Liver (tissue), 9 donors: ENCODE results near the gene THSD4. TPM values are rescaled to one million over a fixed set of nuclear protein-coding genes. Genes with fewer than 3 reads are reported as not detected.

ENCODE experiments used
- DNase-seq: peaks from one replicate; pipeline ENCODE4 v3.0.0-alpha.2; 2017; ENCODE audit warnings: low spot score
- H3K27ac ChIP-seq, 2 donors: one replicate each; pipeline ENCODE4 v1.7.0; 2013; ENCODE audit warnings: inconsistent platforms in 2 of 2, low read length in 2 of 2, control low read depth in 1 of 2, low read depth in 1 of 2, mild to moderate bottlenecking in 1 of 2
- H3K27me3 ChIP-seq, 4 donors: one replicate each; pipeline versions ENCODE4 v1.6.1 to v1.7.0; 2013; ENCODE audit warnings: low read length in 3 of 4, inconsistent platforms in 1 of 4, mild to moderate bottlenecking in 1 of 4, moderate library complexity in 1 of 4; ENCODE audit not compliant: control insufficient read depth in 4 of 4, insufficient read depth in 4 of 4
- H3K36me3 ChIP-seq, 4 donors: one replicate each; pipeline versions ENCODE4 v1.6.1 to v1.7.0; 2013; ENCODE audit warnings: low read length in 3 of 4, mild to moderate bottlenecking in 3 of 4, low read depth in 1 of 4, moderate library complexity in 1 of 4; ENCODE audit not compliant: control insufficient read depth in 4 of 4, insufficient read depth in 3 of 4
- H3K4me1 ChIP-seq, 4 donors: one replicate each; pipeline versions ENCODE4 v1.6.1 to v1.7.0; 2013; ENCODE audit warnings: low read length in 3 of 4, mild to moderate bottlenecking in 3 of 4, moderate library complexity in 1 of 4; ENCODE audit not compliant: control insufficient read depth in 4 of 4, insufficient read depth in 4 of 4
- H3K4me3 ChIP-seq, 3 donors: one replicate each; pipeline versions ENCODE4 v1.6.1 to v1.7.0; 2013; ENCODE audit warnings: low read length in 3 of 3, control low read depth in 1 of 3, low read depth in 1 of 3, mild to moderate bottlenecking in 1 of 3
- H3K9ac ChIP-seq, 2 donors: one replicate each; pipeline ENCODE4 v1.7.0; 2013; ENCODE audit warnings: low read length in 2 of 2, mild to moderate bottlenecking in 2 of 2, moderate library complexity in 2 of 2, control low read depth in 1 of 2, low read depth in 1 of 2
- H3K9me3 ChIP-seq, 4 donors: one replicate each; pipeline versions ENCODE4 v1.6.1 to v1.7.0; 2013; ENCODE audit warnings: low read length in 3 of 4; ENCODE audit not compliant: control insufficient read depth in 4 of 4
- EGR1 ChIP-seq, 2 donors: IDR thresholded peaks; 2 replicates each; pipeline ENCODE4 v1.6.1; 2016 to 2018; ENCODE audit warnings: antibody characterized with exemption in 2 of 2, low read depth in 2 of 2
- FOXA1 ChIP-seq: IDR thresholded peaks from 2 replicates; pipeline ENCODE4 v1.6.1; 2016; ENCODE audit warnings: antibody characterized with exemption
- FOXA2 ChIP-seq: IDR thresholded peaks from 2 replicates; pipeline ENCODE4 v1.6.1; 2016; ENCODE audit warnings: antibody characterized with exemption
- GABPA ChIP-seq, 2 donors: IDR thresholded peaks in 1 of 2; conservative IDR thresholded peaks in 1 of 2; 2 replicates each; pipeline ENCODE4 v1.6.1; 2016; ENCODE audit warnings: antibody characterized with exemption in 2 of 2, mild to moderate bottlenecking in 1 of 2, moderate library complexity in 1 of 2
- HNF4A ChIP-seq, 2 donors: conservative IDR thresholded peaks; 2 replicates each; pipeline ENCODE4 v1.6.1; 2016; ENCODE audit warnings: antibody characterized with exemption in 2 of 2, mild to moderate bottlenecking in 2 of 2
- HNF4G ChIP-seq: IDR thresholded peaks from 2 replicates; pipeline ENCODE4 v1.6.1; 2016; ENCODE audit warnings: antibody characterized with exemption
- JUND ChIP-seq, 2 donors: IDR thresholded peaks; 2 replicates each; pipeline ENCODE4 v1.6.1; 2016; ENCODE audit warnings: antibody characterized with exemption in 2 of 2
- MAX ChIP-seq: IDR thresholded peaks from 2 replicates; pipeline ENCODE4 v1.6.1; 2016; ENCODE audit warnings: antibody characterized with exemption
- NR2F2 ChIP-seq: IDR thresholded peaks from 2 replicates; pipeline ENCODE4 v1.6.1; 2016; ENCODE audit warnings: antibody characterized with exemption
- RAD21 ChIP-seq, 2 donors: IDR thresholded peaks; 2 replicates each; pipeline ENCODE4 v1.6.1; 2016; ENCODE audit warnings: antibody characterized with exemption in 2 of 2, mild to moderate bottlenecking in 2 of 2
- RXRA ChIP-seq, 2 donors: IDR thresholded peaks; 2 replicates each; pipeline ENCODE4 v1.6.1; 2017 to 2018; ENCODE audit warnings: antibody characterized with exemption in 2 of 2, mild to moderate bottlenecking in 1 of 2
- SP1 ChIP-seq: IDR thresholded peaks from 2 replicates; pipeline ENCODE4 v1.6.1; 2018; ENCODE audit warnings: antibody characterized with exemption, mild to moderate bottlenecking
- TAF1 ChIP-seq: conservative IDR thresholded peaks from 2 replicates; pipeline ENCODE4 v1.6.1; 2016; ENCODE audit warnings: antibody characterized with exemption, mild to moderate bottlenecking
- YY1 ChIP-seq: IDR thresholded peaks from 2 replicates; pipeline ENCODE4 v1.6.1; 2016; ENCODE audit warnings: antibody characterized with exemption, mild to moderate bottlenecking
- ZBTB33 ChIP-seq: IDR thresholded peaks from 2 replicates; pipeline ENCODE4 v1.6.1; 2016; ENCODE audit warnings: antibody characterized with exemption
- WGBS: extraction: QIAGEN DNeasy Blood & Tissue Kit; methylation state at CpG from one replicate; pipeline ENCODE4 v1.1.7; 2013; 5-methylcytosine and 5-hydroxymethylcytosine counted together
- polyA plus RNA-seq, 2 donors: library from polyadenylated mRNA; stranded (reverse) in 1 of 2; unstranded in 1 of 2; fragments of 200-250 nt in 1 of 2; fragments of >200 nt in 1 of 2; fragmentation: Nextera tagmentation in 1 of 2; extraction: Ambion mirVana in 1 of 2; gene quantifications; one replicate each; pipeline versions ENCODE4 v1.2.1 to v1.2.3, GENCODE V29; 2013 to 2015
- total RNA-seq, 2 donors: library from RNA; depleted of rRNA; stranded (reverse); fragments of >200 nt; gene quantifications; one replicate each; pipeline ENCODE4 v1.2.3, GENCODE V29; 2014
- TF ChIP-seq, protein P1 (sequence below): IDR thresholded peaks from 2 replicates; pipeline ENCODE4 v1.6.1; 2016; ENCODE audit warnings: antibody characterized with exemption
- TF ChIP-seq, protein P2 (sequence below): IDR thresholded peaks from 2 replicates; pipeline ENCODE4 v1.6.1; 2016; ENCODE audit warnings: antibody characterized with exemption, mild to moderate bottlenecking
- TF ChIP-seq, protein P3 (sequence below): fragments of 150-350 bp; IDR thresholded peaks from 2 replicates; pipeline ENCODE4 v1.5.1; 2017; ENCODE audit warnings: improper control_type of control experiment, low read depth, low read length; ENCODE audit not compliant: missing input control
- donor health status: healthy.
- donor health status: healthy.
- donor health status: healthy.
- donor health status: healthy.
- donor health status: healthy.

The THSD4 gene
- total RNA-seq (10 to 100 TPM in 1 of 2 donors, under 1 TPM in 1; 0.23 to 11.5 TPM), polyA plus RNA-seq (1 to 10 TPM; 1.3 to 2.5 TPM)

DNA sequence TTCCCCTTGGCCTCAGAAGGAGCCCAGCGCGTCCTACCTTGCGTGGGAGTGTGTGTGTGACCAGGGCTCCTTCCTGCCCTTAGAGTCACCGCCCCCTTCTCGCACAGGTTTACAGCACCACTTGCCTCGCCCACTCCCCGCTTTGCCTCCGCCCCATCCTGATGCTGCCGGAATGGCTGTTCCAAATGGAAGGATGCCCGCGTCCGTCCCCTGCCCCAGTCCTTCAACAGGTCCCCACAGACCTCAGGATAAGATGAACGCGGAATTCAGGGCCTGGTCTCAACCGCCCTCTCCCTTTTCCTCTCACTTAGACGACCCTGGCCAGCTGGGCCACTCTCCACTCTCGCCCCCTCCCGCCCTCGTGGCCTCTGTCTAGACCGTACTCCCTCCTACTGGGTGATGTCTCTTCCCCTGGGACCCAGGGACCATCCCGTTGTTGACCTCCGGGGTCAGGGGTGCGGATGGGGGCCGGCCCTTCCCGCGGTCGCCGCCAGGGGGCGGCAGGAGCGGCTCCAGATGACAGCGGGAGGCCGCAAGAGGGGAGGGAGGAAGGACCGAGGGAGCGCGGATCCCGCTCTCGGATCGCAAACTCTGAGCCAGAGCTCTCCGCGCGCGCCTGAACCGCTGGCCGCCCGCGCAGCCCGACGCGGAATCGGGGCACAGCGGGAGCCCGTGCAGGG is at the start of gene THSD4:
THSD4 (plus strand) TSS at position 585 of the 680 bp plus-strand sequence.
- Histone ChIP-seq H3K9me3 (no peaks in the 10 kb centered on the region), H3K4me3 (peak within 1 kb of the TSS; percentile 44 to 81 (median 71)), H3K9ac (peak within 1 kb of the TSS; percentile 44 to 49), H3K4me1 (peaks cover 2 to 16% (median 9%) of the 10 kb centered on the region in 4 donors), H3K27ac (peak within 1 kb of the TSS; percentile 64 to 84), H3K27me3 (no peaks in the 10 kb centered on the region), H3K36me3 (no peaks in the 10 kb centered on the region)
- peak; percentile 34 to 59 for TF ChIP-seq RXRA (IDR thresholded peaks at IDR 0.05)
- peak; percentile 78 to 87 for TF ChIP-seq RAD21 (IDR thresholded peaks at IDR 0.05)
- TF ChIP-seq JUND (IDR thresholded peaks at IDR 0.05) = no peak
- no peak for TF ChIP-seq TAF1
- peak; percentile 37 for TF ChIP-seq YY1
- TF ChIP-seq HNF4G = no peak
- TF ChIP-seq SP1 = no peak
- TF ChIP-seq ZBTB33 = no peak
- TF ChIP-seq, protein P1, sequence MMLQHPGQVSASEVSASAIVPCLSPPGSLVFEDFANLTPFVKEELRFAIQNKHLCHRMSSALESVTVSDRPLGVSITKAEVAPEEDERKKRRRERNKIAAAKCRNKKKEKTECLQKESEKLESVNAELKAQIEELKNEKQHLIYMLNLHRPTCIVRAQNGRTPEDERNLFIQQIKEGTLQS = no peak
- TF ChIP-seq MAX = no peak
- TF ChIP-seq EGR1 (IDR thresholded peaks at IDR 0.05; ENCODE audit: low read depth in 2 of 2) = no peak
- no peak for TF ChIP-seq FOXA2
- peak; percentile 79 for TF ChIP-seq NR2F2
- TF ChIP-seq HNF4A (conservative IDR thresholded peaks at IDR 0.05) = peak in 1 of 2 donors; percentile 22
- TF ChIP-seq FOXA1 = no peak
- TF ChIP-seq, protein P2, sequence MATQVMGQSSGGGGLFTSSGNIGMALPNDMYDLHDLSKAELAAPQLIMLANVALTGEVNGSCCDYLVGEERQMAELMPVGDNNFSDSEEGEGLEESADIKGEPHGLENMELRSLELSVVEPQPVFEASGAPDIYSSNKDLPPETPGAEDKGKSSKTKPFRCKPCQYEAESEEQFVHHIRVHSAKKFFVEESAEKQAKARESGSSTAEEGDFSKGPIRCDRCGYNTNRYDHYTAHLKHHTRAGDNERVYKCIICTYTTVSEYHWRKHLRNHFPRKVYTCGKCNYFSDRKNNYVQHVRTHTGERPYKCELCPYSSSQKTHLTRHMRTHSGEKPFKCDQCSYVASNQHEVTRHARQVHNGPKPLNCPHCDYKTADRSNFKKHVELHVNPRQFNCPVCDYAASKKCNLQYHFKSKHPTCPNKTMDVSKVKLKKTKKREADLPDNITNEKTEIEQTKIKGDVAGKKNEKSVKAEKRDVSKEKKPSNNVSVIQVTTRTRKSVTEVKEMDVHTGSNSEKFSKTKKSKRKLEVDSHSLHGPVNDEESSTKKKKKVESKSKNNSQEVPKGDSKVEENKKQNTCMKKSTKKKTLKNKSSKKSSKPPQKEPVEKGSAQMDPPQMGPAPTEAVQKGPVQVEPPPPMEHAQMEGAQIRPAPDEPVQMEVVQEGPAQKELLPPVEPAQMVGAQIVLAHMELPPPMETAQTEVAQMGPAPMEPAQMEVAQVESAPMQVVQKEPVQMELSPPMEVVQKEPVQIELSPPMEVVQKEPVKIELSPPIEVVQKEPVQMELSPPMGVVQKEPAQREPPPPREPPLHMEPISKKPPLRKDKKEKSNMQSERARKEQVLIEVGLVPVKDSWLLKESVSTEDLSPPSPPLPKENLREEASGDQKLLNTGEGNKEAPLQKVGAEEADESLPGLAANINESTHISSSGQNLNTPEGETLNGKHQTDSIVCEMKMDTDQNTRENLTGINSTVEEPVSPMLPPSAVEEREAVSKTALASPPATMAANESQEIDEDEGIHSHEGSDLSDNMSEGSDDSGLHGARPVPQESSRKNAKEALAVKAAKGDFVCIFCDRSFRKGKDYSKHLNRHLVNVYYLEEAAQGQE = no peak
- TF ChIP-seq GABPA (IDR thresholded peaks at IDR 0.05 in 1 of 2, conservative IDR thresholded peaks at IDR 0.05 in 1 of 2) = no peak
- TF ChIP-seq, protein P3, sequence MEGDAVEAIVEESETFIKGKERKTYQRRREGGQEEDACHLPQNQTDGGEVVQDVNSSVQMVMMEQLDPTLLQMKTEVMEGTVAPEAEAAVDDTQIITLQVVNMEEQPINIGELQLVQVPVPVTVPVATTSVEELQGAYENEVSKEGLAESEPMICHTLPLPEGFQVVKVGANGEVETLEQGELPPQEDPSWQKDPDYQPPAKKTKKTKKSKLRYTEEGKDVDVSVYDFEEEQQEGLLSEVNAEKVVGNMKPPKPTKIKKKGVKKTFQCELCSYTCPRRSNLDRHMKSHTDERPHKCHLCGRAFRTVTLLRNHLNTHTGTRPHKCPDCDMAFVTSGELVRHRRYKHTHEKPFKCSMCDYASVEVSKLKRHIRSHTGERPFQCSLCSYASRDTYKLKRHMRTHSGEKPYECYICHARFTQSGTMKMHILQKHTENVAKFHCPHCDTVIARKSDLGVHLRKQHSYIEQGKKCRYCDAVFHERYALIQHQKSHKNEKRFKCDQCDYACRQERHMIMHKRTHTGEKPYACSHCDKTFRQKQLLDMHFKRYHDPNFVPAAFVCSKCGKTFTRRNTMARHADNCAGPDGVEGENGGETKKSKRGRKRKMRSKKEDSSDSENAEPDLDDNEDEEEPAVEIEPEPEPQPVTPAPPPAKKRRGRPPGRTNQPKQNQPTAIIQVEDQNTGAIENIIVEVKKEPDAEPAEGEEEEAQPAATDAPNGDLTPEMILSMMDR = peak; percentile 92
- 17% methylated on average over 52 of the region's 52 CpGs for WGBS
- DNase-seq = peak; percentile 66
